Measurements from ENCODE around the gene TMCO1.

GRCh38 chr1:165793951-165794350, 25.3 kb upstream of the TMCO1 start:
- no peak for TF ChIP-seq POLR2A (IDR thresholded peaks at IDR 0.05; ENCODE audit: low read length)
- TF ChIP-seq GATA1 (IDR thresholded peaks at IDR 0.05; ENCODE audit: low read depth, low read length), result no peak

All from erythroblast (primary cell).